ENCODE measurements around the gene GAST. TPM values are rescaled to one million over a fixed set of nuclear protein-coding genes. Genes with fewer than 3 reads are reported as not detected.
A peak's percentile ranks its signal among the peaks of the same experiment; 100 is the strongest.
"Not testable (repeated sequence)": the region's sequence is repeated elsewhere in the genome, so short reads cannot be mapped to it uniquely, and the experiment has no call there.

GAST gene
- total and polyA plus RNA-seq, 2 donors: 5.0 to 77.6 TPM

DNA sequence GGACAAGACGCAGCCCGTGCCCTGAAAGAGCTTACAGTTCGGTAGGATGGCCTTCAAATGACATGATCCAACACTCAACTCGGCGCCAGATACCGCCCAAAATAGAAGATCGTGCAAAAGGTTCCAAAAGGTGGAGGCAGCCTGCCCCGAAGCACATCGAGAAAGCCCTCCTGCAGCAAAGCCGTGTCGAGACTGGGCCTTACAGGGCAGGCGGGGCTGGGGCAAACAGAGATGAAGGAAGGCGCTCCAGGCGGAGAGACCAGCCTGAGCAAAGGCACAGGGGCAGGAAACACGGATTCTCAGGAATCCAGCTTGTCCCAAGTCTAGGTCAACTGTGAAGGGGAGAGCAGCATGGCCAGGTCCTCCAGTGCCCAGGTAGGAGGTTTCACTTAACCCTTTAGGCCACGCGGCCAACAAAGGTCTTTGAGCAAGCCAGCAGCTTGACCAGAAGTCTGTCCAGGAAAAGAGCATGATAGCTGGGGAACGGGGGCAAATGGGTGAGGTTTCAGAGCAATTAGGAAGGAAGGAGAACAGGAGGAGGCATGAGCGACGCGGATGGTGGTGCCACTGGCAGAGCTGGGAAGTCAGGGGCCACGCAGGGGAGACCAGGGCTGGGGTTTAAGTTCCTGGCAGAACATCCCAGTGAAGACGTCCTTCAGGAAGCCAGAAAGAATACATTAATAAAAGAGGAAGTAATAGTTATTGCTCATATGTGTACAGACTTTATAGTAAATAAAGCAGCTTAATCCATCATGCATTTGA, 44.7 kb upstream of the GAST start:
- Histone ChIP-seq H3K36me3 (ENCODE audit: control insufficient read depth in 2 of 2, insufficient read depth in 2 of 2, low read length in 1 of 2) (no peaks in the 10 kb centered on the region), H3K27ac (ENCODE audit: low read depth in 1 of 2, low read length in 1 of 2) (no peak overlapping the region), H3K4me1 (ENCODE audit: control insufficient read depth in 2 of 2, insufficient read depth in 2 of 2, low read length in 2 of 2) (peaks cover 0 to 30% of the 10 kb centered on the region in 2 donors), H3K9me3 (ENCODE audit: control insufficient read depth in 2 of 2, insufficient read depth in 1 of 2, low read length in 1 of 2) (no peaks in the 10 kb centered on the region), H3K27me3 (ENCODE audit: control insufficient read depth in 2 of 2, insufficient read depth in 1 of 2, low read length in 1 of 2) (peaks cover 2 to 24% of the 10 kb centered on the region in 2 donors), H3K4me3 (ENCODE audit: low read length in 2 of 2) (no peak overlapping the region)
- 51% methylated on average over 23 of the region's 23 CpGs for WGBS
- DNase-seq (ENCODE audit: low read depth in 6 of 9, low spot score in 9 of 9): no peak

DNA sequence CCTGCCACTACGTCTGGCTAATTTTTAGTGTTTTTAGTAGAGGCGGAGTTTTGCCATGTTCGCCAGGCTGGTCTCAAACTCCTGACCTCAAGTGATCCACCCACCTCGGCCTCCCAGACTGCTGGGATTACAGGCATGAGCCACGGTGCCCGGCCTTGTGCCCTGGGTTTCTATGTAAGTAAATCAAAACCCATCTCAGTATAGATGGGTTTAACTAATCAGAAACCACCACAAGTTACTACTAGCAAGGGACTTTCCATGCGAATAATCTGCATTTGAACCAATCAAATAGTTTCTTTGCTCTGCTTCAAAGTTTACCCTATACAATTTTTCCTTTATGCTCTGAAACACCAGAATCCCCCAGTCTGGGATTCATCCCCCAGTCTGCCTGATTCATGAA, 40.0 kb upstream of the GAST start:
- Histone ChIP-seq H3K4me3 (ENCODE audit: low read length in 2 of 2) (no peak overlapping the region), H3K9me3 (ENCODE audit: control insufficient read depth in 2 of 2, insufficient read depth in 1 of 2, low read length in 1 of 2) (no peaks in the 10 kb centered on the region), H3K27ac (ENCODE audit: low read depth in 1 of 2, low read length in 1 of 2) (no peak overlapping the region), H3K4me1 (ENCODE audit: control insufficient read depth in 2 of 2, insufficient read depth in 2 of 2, low read length in 2 of 2) (peaks cover 0 to 13% of the 10 kb centered on the region in 2 donors), H3K27me3 (ENCODE audit: control insufficient read depth in 2 of 2, insufficient read depth in 1 of 2, low read length in 1 of 2) (peaks cover 0 to 6% of the 10 kb centered on the region in 2 donors), H3K36me3 (ENCODE audit: control insufficient read depth in 2 of 2, insufficient read depth in 2 of 2, low read length in 1 of 2) (no peaks in the 10 kb centered on the region)
- 96% methylated on average over 7 of the region's 7 CpGs for WGBS
- DNase-seq (ENCODE audit: low read depth in 6 of 9, low spot score in 9 of 9): no peak

DNA sequence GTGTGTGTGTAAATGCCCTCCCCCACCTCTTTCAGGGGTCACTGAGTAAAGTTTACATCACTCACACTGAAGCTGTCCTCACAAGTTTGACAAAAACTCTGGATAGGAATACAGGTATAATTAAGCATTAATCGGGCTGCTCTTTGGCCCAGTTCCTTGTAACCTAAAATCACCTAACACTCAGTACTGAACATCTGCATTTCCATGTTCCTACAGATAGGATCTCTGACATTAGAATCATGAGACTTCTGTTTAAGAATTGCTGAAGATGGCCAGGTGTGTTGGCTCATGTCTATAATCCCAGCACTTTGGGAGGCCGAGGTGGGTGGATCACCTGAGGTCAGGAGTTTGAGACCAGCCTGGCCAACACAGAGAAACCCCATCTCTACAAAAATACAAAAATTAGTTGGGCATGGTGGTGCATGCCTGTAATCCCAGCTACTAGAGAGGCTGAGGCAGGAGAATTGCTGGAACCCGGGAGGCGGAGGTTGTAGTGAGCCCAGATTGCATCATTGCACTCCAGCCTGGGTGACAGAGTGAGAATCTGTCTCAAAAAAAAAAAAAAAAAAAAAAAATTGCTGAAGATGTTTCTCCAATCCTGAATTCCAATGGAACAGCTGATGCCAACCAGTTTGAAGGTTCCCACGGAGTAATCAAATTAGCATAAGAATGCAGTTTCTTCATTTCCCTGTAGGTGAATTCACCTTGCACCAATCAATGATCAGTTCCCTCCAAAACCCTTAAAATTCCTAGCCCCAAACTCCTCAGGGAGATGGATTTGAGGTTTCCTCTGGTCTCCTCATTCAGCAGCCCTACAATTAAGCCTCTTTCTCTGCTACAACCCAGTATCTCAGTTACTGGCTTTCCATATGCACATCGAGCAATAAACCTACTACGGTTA, 36.7 kb upstream of the GAST start:
- 94% methylated on average over 7 of the region's 7 CpGs for WGBS
- not testable (repeated sequence) for H3K9me3 ChIP-seq (ENCODE audit: control insufficient read depth in 2 of 2, insufficient read depth in 1 of 2, low read length in 1 of 2)

GRCh38 chr17:41676058-41676419, 36.1 kb upstream of the GAST start:
- Histone ChIP-seq H3K9me3 (ENCODE audit: control insufficient read depth in 2 of 2, insufficient read depth in 1 of 2, low read length in 1 of 2) (no peaks in the 10 kb centered on the region), H3K36me3 (ENCODE audit: control insufficient read depth in 2 of 2, insufficient read depth in 2 of 2, low read length in 1 of 2) (no peaks in the 10 kb centered on the region), H3K4me3 (ENCODE audit: low read length in 2 of 2) (no peak overlapping the region), H3K27ac (ENCODE audit: low read depth in 1 of 2, low read length in 1 of 2) (peak overlapping the region in 1 of 2 donors; percentile 55), H3K27me3 (ENCODE audit: control insufficient read depth in 2 of 2, insufficient read depth in 1 of 2, low read length in 1 of 2) (no peaks in the 10 kb centered on the region), H3K4me1 (ENCODE audit: control insufficient read depth in 2 of 2, insufficient read depth in 2 of 2, low read length in 2 of 2) (peaks cover 0 to 14% of the 10 kb centered on the region in 2 donors)
- WGBS: 93% methylated on average over 3 of the region's 3 CpGs
- DNase-seq (ENCODE audit: low read depth in 6 of 9, low spot score in 9 of 9): no peak

More for the DNA sequence above, 36.7 kb upstream of the GAST start:
- H3K4me3 ChIP-seq (ENCODE audit: low read length in 2 of 2); DNase-seq (ENCODE audit: low read depth in 6 of 9, low spot score in 9 of 9); H3K36me3 ChIP-seq (ENCODE audit: control insufficient read depth in 2 of 2, insufficient read depth in 2 of 2, low read length in 1 of 2); H3K27me3 ChIP-seq (ENCODE audit: control insufficient read depth in 2 of 2, insufficient read depth in 1 of 2, low read length in 1 of 2): not testable (repeated sequence)
- peak overlapping the region in 1 of 2 donors; percentile 55 for H3K27ac ChIP-seq (ENCODE audit: low read depth in 1 of 2, low read length in 1 of 2)
- peaks cover 0 to 14% of the 10 kb centered on the region in 2 donors for H3K4me1 ChIP-seq (ENCODE audit: control insufficient read depth in 2 of 2, insufficient read depth in 2 of 2, low read length in 2 of 2)

DNA sequence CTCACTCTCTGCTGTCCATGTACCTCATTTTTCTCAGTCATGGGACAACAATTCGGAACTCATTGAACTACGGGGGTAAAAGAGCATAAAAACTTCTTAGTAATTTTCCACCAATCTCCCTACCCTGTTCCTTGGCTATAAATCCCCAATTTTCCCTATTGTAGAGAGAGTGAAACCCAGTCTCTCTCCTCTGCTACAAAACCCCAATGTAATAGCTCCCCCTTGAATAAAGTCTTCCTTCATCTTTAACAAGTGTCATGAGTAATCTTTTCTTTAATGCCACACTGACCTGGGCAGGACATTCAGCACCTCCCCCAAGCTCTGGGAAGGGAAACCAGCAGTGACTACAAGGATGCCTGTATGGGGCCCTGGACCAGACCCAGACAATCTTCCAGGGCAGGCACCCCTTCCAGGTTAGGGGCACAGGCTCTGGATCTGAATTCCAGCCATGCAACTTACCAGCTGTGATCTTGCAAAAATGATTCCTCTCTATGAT, 33.7 kb upstream of the GAST start:
- peaks cover 0 to 26% of the 10 kb centered on the region in 2 donors for H3K4me1 ChIP-seq (ENCODE audit: control insufficient read depth in 2 of 2, insufficient read depth in 2 of 2, low read length in 2 of 2)
- peak overlapping the region; percentile 74 to 79 for H3K27ac ChIP-seq (ENCODE audit: low read depth in 1 of 2, low read length in 1 of 2)
- H3K27me3 ChIP-seq (ENCODE audit: control insufficient read depth in 2 of 2, insufficient read depth in 1 of 2, low read length in 1 of 2): no peaks in the 10 kb centered on the region

DNA sequence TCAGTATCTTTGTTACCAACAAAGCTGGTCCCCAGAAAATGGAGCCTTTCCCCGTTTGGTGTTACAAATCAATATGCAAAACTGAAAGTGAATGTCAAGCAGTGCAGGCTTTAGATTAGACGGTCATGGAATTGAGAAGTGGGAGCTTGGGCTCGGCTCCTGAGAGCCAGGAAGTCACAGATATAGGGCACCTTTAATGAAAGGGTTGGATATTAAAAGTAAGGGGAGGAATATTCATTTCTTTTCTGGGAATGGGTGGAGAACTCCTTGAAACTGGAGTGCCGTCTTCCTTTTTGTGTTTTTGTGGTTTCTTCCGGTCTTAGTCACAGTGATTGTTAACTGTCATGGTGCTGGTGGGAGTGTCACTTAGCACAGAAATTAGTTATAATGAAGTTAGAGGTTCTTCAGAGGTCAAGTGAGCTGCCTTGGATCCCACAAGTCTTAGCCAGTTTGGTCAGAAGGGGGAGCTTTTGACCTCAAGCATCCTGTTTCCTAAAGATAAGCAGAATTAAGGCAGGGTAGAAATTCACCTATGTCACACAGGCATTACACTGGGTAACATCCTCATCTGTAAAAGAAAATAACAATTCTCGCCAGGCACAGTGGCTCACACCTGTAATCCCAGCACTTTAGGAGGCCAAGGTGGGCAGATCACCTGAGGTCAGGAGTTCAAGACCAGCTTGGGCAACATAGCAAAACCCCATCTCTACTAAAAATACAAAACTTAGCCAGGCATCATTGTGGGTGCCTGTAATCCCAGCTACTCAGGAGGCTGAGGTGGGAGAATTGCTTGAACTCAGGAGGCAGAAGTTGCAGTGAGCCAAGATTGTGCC, 33.0 kb upstream of the GAST start:
- 6% methylated on average over 6 of the region's 6 CpGs for WGBS
- Histone ChIP-seq H3K36me3 (ENCODE audit: control insufficient read depth in 2 of 2, insufficient read depth in 2 of 2, low read length in 1 of 2) (no peaks in the 10 kb centered on the region), H3K4me1 (ENCODE audit: control insufficient read depth in 2 of 2, insufficient read depth in 2 of 2, low read length in 2 of 2) (peaks cover 0 to 26% of the 10 kb centered on the region in 2 donors), H3K27me3 (ENCODE audit: control insufficient read depth in 2 of 2, insufficient read depth in 1 of 2, low read length in 1 of 2) (no peaks in the 10 kb centered on the region), H3K4me3 (ENCODE audit: low read length in 2 of 2) (peak overlapping the region; percentile 22 to 31), H3K9me3 (ENCODE audit: control insufficient read depth in 2 of 2, insufficient read depth in 1 of 2, low read length in 1 of 2) (no peaks in the 10 kb centered on the region), H3K27ac (ENCODE audit: low read depth in 1 of 2, low read length in 1 of 2) (peak overlapping the region; percentile 74 to 79)
- DNase-seq (ENCODE audit: low read depth in 6 of 9, low spot score in 9 of 9): peak in 3 of 9 donors; percentile 18 to 62 (median 31)

More for the DNA sequence above, 33.7 kb upstream of the GAST start:
- no peaks in the 10 kb centered on the region for H3K9me3 ChIP-seq (ENCODE audit: control insufficient read depth in 2 of 2, insufficient read depth in 1 of 2, low read length in 1 of 2)
- peak overlapping the region; percentile 22 to 31 for H3K4me3 ChIP-seq (ENCODE audit: low read length in 2 of 2)
- DNase-seq (ENCODE audit: low read depth in 6 of 9, low spot score in 9 of 9): no peak
- H3K36me3 ChIP-seq (ENCODE audit: control insufficient read depth in 2 of 2, insufficient read depth in 2 of 2, low read length in 1 of 2): no peaks in the 10 kb centered on the region
- 96% methylated on average over 2 of the region's 2 CpGs for WGBS

DNA sequence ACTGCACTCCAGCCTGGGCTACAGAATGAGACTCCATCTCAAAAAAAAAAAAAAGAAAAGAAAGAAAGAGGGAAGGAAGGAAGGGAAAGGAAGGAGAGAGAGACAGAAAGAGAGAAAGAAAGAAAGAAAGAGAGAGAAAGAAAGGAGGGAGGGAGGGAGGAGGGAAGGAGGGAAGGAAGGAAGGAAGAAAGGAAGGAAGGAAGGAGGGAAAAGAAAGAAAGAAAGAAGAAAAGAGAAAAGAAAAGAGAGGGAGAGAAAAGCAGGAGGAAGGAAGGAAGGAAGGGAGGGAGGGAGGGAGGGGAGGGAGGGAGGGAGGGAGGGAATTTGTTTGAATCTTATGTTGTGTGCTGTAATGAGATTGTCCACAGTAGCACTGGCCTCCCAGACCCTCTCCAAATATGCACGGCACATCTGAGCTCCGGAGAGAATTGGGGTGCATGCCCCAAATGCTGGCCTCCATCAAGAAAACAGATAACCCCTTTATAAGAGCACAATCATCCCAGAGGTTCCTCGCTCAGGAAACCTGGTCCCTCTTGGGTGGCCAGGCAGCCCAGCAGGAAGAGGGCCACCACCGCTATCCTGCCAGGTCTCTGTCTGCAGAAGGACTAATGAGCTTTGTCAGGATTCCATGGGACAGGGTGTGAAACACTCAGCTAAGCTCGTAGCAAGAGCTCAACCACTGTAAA, 32.2 kb upstream of the GAST start:
- Histone ChIP-seq H3K27me3 (ENCODE audit: control insufficient read depth in 2 of 2, insufficient read depth in 1 of 2, low read length in 1 of 2) (no peaks in the 10 kb centered on the region), H3K9me3 (ENCODE audit: control insufficient read depth in 2 of 2, insufficient read depth in 1 of 2, low read length in 1 of 2) (no peaks in the 10 kb centered on the region), H3K27ac (ENCODE audit: low read depth in 1 of 2, low read length in 1 of 2) (no peak overlapping the region), H3K4me1 (ENCODE audit: control insufficient read depth in 2 of 2, insufficient read depth in 2 of 2, low read length in 2 of 2) (peaks cover 0 to 26% of the 10 kb centered on the region in 2 donors), H3K36me3 (ENCODE audit: control insufficient read depth in 2 of 2, insufficient read depth in 2 of 2, low read length in 1 of 2) (no peaks in the 10 kb centered on the region), H3K4me3 (ENCODE audit: low read length in 2 of 2) (no peak overlapping the region)
- WGBS: 96% methylated on average over 5 of the region's 5 CpGs
- no peak for DNase-seq (ENCODE audit: low read depth in 6 of 9, low spot score in 9 of 9)

- no peaks in the 10 kb centered on the region for H3K27me3 ChIP-seq (ENCODE audit: control insufficient read depth in 2 of 2, insufficient read depth in 1 of 2, low read length in 1 of 2)
- H3K27ac ChIP-seq (ENCODE audit: low read depth in 1 of 2, low read length in 1 of 2): no peak overlapping the region
Measured at GRCh38 chr17:41680426-41681040, 31.6 kb upstream of the GAST start.

More at GRCh38 chr17:41680426-41681040, 31.6 kb upstream of the GAST start:
- DNase-seq (ENCODE audit: low read depth in 6 of 9, low spot score in 9 of 9): no peak
- Histone ChIP-seq H3K4me1 (ENCODE audit: control insufficient read depth in 2 of 2, insufficient read depth in 2 of 2, low read length in 2 of 2) (peaks cover 0 to 26% of the 10 kb centered on the region in 2 donors), H3K36me3 (ENCODE audit: control insufficient read depth in 2 of 2, insufficient read depth in 2 of 2, low read length in 1 of 2) (no peaks in the 10 kb centered on the region), H3K4me3 (ENCODE audit: low read length in 2 of 2) (no peak overlapping the region), H3K9me3 (ENCODE audit: control insufficient read depth in 2 of 2, insufficient read depth in 1 of 2, low read length in 1 of 2) (no peaks in the 10 kb centered on the region)
- WGBS: 94% methylated on average over 10 of the region's 10 CpGs

Measured in thymus (tissue), 11 donors.